WTC11 (cell line): ENCODE measurements around the gene MCRIP2. TPM values are rescaled to one million over a fixed set of nuclear protein-coding genes. Genes with fewer than 3 reads are reported as not detected.

Experiments
- ATAC-seq: fragments of 200-7000 bp; cut with Tn5 transposase; 2 replicates; pipeline ENCODE4 v1.10.0; 2021; ENCODE audit warnings: mild to moderate bottlenecking, moderate library complexity
- CTCF ChIA-PET: fragments of 300-600 bp; sonication (Branson Sonifier 250); formaldehyde crosslinking; loops from one replicate; lab custom pipeline; 2021; ENCODE audit warnings: antibody characterized with exemption; lab: Charles Lee
- POLR2A ChIA-PET: fragments of 350-600 bp; sonication (Branson Sonifier 250); formaldehyde crosslinking; loops from one replicate; lab custom pipeline; 2021; ENCODE audit warnings: antibody characterized with exemption; lab: Charles Lee
- DNase-seq: peaks from one replicate; pipeline ENCODE4 v3.0.0; 2021; ENCODE audit warnings: low spot score
- H3K27ac Mint-ChIP-seq: 2 replicates; pipeline ENCODE4 v1.8.0; 2021; ENCODE audit warnings: mixed read lengths
- H3K27me3 Mint-ChIP-seq: 2 replicates; pipeline ENCODE4 v1.8.0; 2021; ENCODE audit warnings: low read depth, mild to moderate bottlenecking, moderate library complexity, mixed read lengths
- H3K36me3 Mint-ChIP-seq: 2 replicates; pipeline ENCODE4 v1.8.0; 2021; ENCODE audit warnings: mixed read lengths
- H3K4me1 Mint-ChIP-seq: 2 replicates; pipeline ENCODE4 v1.8.0; 2022; ENCODE audit warnings: mixed read lengths
- H3K4me3 Mint-ChIP-seq: 2 replicates; pipeline ENCODE4 v1.8.0; 2021; ENCODE audit warnings: mild to moderate bottlenecking, moderate library complexity, mixed read lengths
- H3K9me3 Mint-ChIP-seq: 2 replicates; pipeline ENCODE4 v1.8.0; 2021; ENCODE audit warnings: mixed read lengths
- ARID4B ChIP-seq: sonication (generic); formaldehyde crosslinking; IDR thresholded peaks from 2 replicates; pipeline ENCODE4 v1.8.0; 2023; ENCODE audit warnings: missing genetic modification reagents, mild to moderate bottlenecking, borderline replicate concordance
- CBFB ChIP-seq: sonication (generic); formaldehyde crosslinking; IDR thresholded peaks from 2 replicates; pipeline ENCODE4 v1.8.1; 2022; ENCODE audit warnings: mild to moderate bottlenecking, low read depth, missing genetic modification reagents
- CREB1 ChIP-seq: sonication (generic); formaldehyde crosslinking; IDR thresholded peaks from 2 replicates; pipeline ENCODE4 v1.8.0; 2023; ENCODE audit warnings: mild to moderate bottlenecking, missing genetic modification reagents
- ERG ChIP-seq: fragments of 250-450 bp; sonication (Bioruptor Pico); IDR thresholded peaks from 2 replicates; pipeline ENCODE4 v1.8.0; 2021; ENCODE audit warnings: mild to moderate bottlenecking
- FOXK1 ChIP-seq: sonication (generic); formaldehyde crosslinking; IDR thresholded peaks from 2 replicates; pipeline ENCODE4 v1.8.0; 2022; ENCODE audit warnings: mild to moderate bottlenecking, moderate library complexity, missing genetic modification reagents
- HMGA2 ChIP-seq: fragments of 250-450 bp; sonication (Bioruptor Pico); IDR thresholded peaks from 2 replicates; pipeline ENCODE4 v1.4.0; 2021; ENCODE audit warnings: mild to moderate bottlenecking, moderate library complexity
- IRF2 ChIP-seq: sonication (generic); formaldehyde crosslinking; IDR thresholded peaks from 2 replicates; pipeline ENCODE4 v1.8.0; 2022; ENCODE audit warnings: low read depth, missing genetic modification reagents, borderline replicate concordance
- JUN ChIP-seq: sonication (generic); formaldehyde crosslinking; IDR thresholded peaks from 2 replicates; pipeline ENCODE4 v1.8.0; 2023; ENCODE audit warnings: mild to moderate bottlenecking, missing genetic modification reagents
- NR2C2 ChIP-seq: sonication (generic); formaldehyde crosslinking; IDR thresholded peaks from 2 replicates; pipeline ENCODE4 v1.8.0; 2022; ENCODE audit warnings: mild to moderate bottlenecking, missing genetic modification reagents
- OVOL2 ChIP-seq: fragments of 250-450 bp; sonication (Bioruptor Pico); IDR thresholded peaks from 2 replicates; pipeline ENCODE4 v1.9.0; 2021; ENCODE audit warnings: mild to moderate bottlenecking, borderline replicate concordance
- RELA ChIP-seq: sonication (generic); formaldehyde crosslinking; IDR thresholded peaks from 2 replicates; pipeline ENCODE4 v1.8.1; 2022; ENCODE audit warnings: missing genetic modification reagents, mild to moderate bottlenecking, borderline replicate concordance
- SMAD3 ChIP-seq: sonication (generic); formaldehyde crosslinking; IDR thresholded peaks from 2 replicates; pipeline ENCODE4 v1.8.0; 2022; ENCODE audit warnings: missing genetic modification reagents, mild to moderate bottlenecking, borderline replicate concordance
- TEAD4 ChIP-seq: sonication (generic); formaldehyde crosslinking; IDR thresholded peaks from 2 replicates; pipeline ENCODE4 v1.8.0; 2022; ENCODE audit warnings: mild to moderate bottlenecking, missing genetic modification reagents
- USF1 ChIP-seq: sonication (generic); formaldehyde crosslinking; IDR thresholded peaks from 2 replicates; pipeline ENCODE4 v1.8.0; 2022; ENCODE audit warnings: mild to moderate bottlenecking, missing genetic modification reagents
- ZNF121 ChIP-seq: sonication (generic); formaldehyde crosslinking; IDR thresholded peaks from 2 replicates; pipeline ENCODE4 v1.8.0; 2023; ENCODE audit warnings: missing genetic modification reagents
- ZNF138 ChIP-seq: sonication (generic); formaldehyde crosslinking; conservative IDR thresholded peaks from 2 replicates; pipeline ENCODE4 v1.8.1; 2022; ENCODE audit warnings: mild to moderate bottlenecking, moderate library complexity, missing genetic modification reagents
- ZNF219 ChIP-seq: sonication (generic); formaldehyde crosslinking; IDR thresholded peaks from 2 replicates; pipeline ENCODE4 v1.8.0; 2023; ENCODE audit warnings: missing genetic modification reagents, mild to moderate bottlenecking, borderline replicate concordance
- ZNF317 ChIP-seq: sonication (generic); formaldehyde crosslinking; IDR thresholded peaks from 2 replicates; pipeline ENCODE4 v1.8.1; 2023; ENCODE audit warnings: low read depth, mild to moderate bottlenecking, moderate library complexity, missing genetic modification reagents, borderline replicate concordance
- ZNF416 ChIP-seq: fragments of 250-450 bp; sonication (Bioruptor Pico); IDR thresholded peaks from 2 replicates; pipeline ENCODE4 v1.9.0; 2021; ENCODE audit warnings: mild to moderate bottlenecking, inconsistent platforms
- ZNF425 ChIP-seq: fragments of 250-450 bp; sonication (Bioruptor Pico); conservative IDR thresholded peaks from 2 replicates; pipeline ENCODE4 v1.9.0; 2021; ENCODE audit warnings: mild to moderate bottlenecking
- total RNA-seq: library from RNA; stranded (reverse); gene quantifications from 3 replicates; pipeline ENCODE4 v1.2.3, GENCODE V29; 2021
- TF ChIP-seq, protein P1 (sequence below): sonication (generic); formaldehyde crosslinking; IDR thresholded peaks from 2 replicates; pipeline ENCODE4 v1.8.1; 2023; ENCODE audit warnings: mild to moderate bottlenecking, moderate library complexity, missing genetic modification reagents
- TF ChIP-seq, protein P2 (sequence below): sonication (generic); formaldehyde crosslinking; IDR thresholded peaks from 2 replicates; pipeline ENCODE4 v1.8.0; 2023; ENCODE audit warnings: missing genetic modification reagents

MCRIP2 gene
- total RNA-seq, 1 experiment from 2014 or later = 63.3 TPM

- TF ChIP-seq ARID4B (CRISPR knock-in tag) (no peak), IRF2 (no peak)
Observed at GRCh38 chr16:662095-662494, 20.5 kb downstream of the MCRIP2 start (continued).

DNA sequence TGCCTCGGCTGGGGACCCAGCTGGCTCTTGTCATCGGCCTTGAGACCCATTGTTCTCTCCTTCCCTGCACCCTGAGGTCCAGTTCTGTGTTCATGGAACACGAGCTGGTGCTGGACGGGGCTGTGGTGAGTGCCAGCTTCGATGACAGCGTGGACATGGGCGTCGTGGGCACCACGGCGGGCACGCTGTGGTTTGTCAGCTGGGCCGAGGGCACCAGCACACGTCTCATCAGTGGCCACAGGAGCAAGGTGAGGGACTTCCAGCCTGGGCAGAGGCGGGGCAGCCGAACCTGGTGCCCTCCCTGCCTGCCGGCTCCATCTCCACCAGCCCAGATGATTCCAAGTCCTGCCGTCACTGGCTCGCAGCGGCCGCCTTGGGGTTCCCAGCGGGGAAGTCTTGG lies 21.0 kb downstream of the MCRIP2 start:
- no peak for DNase-seq
- POLR2A ChIA-PET = interaction anchor here (1.1 kb wide), 1 partner anchor 65 kb away, joined by 3 read pairs; no protein-coding TSS in a partner anchor
- no peak overlapping the region for H3K27ac Mint-ChIP-seq
- no peak overlapping the region for H3K4me3 Mint-ChIP-seq
- ATAC-seq = no peak
- no peaks in the 10 kb centered on the region for H3K36me3 Mint-ChIP-seq
- no peaks in the 10 kb centered on the region for H3K27me3 Mint-ChIP-seq
- TF ChIP-seq ZNF317 (CRISPR knock-in tag) (no peak), RELA (CRISPR knock-in tag) (no peak), ZNF121 (CRISPR knock-in tag) (no peak), CREB1 (CRISPR knock-in tag) (no peak), JUN (no peak), OVOL2 (no peak), FOXK1 (CRISPR knock-in tag) (no peak), ERG (CRISPR knock-in tag) (no peak), SMAD3 (no peak), ZNF425 (CRISPR knock-in tag) (no peak), ZNF416 (CRISPR knock-in tag) (no peak), ZNF219 (no peak), ZNF138 (no peak), HMGA2 (CRISPR knock-in tag) (no peak), TEAD4 (CRISPR knock-in tag) (no peak), USF1 (CRISPR knock-in tag) (no peak), CBFB (CRISPR knock-in tag) (no peak), NR2C2 (CRISPR knock-in tag) (no peak)
- TF ChIP-seq, protein P1, sequence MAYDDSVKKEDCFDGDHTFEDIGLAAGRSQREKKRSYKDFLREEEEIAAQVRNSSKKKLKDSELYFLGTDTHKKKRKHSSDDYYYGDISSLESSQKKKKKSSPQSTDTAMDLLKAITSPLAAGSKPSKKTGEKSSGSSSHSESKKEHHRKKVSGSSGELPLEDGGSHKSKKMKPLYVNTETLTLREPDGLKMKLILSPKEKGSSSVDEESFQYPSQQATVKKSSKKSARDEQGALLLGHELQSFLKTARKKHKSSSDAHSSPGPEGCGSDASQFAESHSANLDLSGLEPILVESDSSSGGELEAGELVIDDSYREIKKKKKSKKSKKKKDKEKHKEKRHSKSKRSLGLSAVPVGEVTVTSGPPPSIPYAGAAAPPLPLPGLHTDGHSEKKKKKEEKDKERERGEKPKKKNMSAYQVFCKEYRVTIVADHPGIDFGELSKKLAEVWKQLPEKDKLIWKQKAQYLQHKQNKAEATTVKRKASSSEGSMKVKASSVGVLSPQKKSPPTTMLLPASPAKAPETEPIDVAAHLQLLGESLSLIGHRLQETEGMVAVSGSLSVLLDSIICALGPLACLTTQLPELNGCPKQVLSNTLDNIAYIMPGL (CRISPR knock-in tag) = no peak
- TF ChIP-seq, protein P2, sequence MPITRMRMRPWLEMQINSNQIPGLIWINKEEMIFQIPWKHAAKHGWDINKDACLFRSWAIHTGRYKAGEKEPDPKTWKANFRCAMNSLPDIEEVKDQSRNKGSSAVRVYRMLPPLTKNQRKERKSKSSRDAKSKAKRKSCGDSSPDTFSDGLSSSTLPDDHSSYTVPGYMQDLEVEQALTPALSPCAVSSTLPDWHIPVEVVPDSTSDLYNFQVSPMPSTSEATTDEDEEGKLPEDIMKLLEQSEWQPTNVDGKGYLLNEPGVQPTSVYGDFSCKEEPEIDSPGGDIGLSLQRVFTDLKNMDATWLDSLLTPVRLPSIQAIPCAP = no peak
- H3K9me3 Mint-ChIP-seq = no peaks in the 10 kb centered on the region
- CTCF ChIA-PET = interaction anchor here (0.8 to 3.1 kb wide), 5 partner anchors 13 to 40 kb away, joined by 3 to 7 read pairs (median 5); partner anchors contain the start of genes METTL26 and WDR90
- H3K4me1 Mint-ChIP-seq = peaks cover 4% of the 10 kb centered on the region
